OCI-LY1 (cell line): ENCODE results near the gene CXXC1.

Experiments used
- H2AFZ ChIP-seq: fragments of 200-600 bp; sonication (generic), shearing (Covaris generic); 2 replicates; pipeline ENCODE4 v1.6.0; 2014; ENCODE audit warnings: antibody characterized with exemption, mild to moderate bottlenecking, low read length
- H3F3A ChIP-seq: fragments of 200-600 bp; sonication (generic), shearing (Covaris generic); 2 replicates; pipeline ENCODE4 v1.6.0; 2014; ENCODE audit warnings: mild to moderate bottlenecking, antibody characterized with exemption, low read length, moderate library complexity; ENCODE audit not compliant: insufficient read depth
- H3K27ac ChIP-seq: fragments of 200-600 bp; sonication (generic); 2 replicates; pipeline ENCODE4 v1.5.1; 2014; ENCODE audit warnings: low read length, mixed run types, mild to moderate bottlenecking, low read depth; ENCODE audit not compliant: poor library complexity, severe bottlenecking
- H3K27me3 ChIP-seq: fragments of 200-600 bp; sonication (generic); 2 replicates; pipeline ENCODE4 v1.6.0; 2014; ENCODE audit warnings: antibody characterized with exemption, mild to moderate bottlenecking, low read length, moderate library complexity; ENCODE audit not compliant: insufficient read depth
- H3K36me3 ChIP-seq: fragments of 200-600 bp; sonication (generic); 2 replicates; pipeline ENCODE4 v1.6.1; 2014; ENCODE audit warnings: mild to moderate bottlenecking, antibody characterized with exemption, low read length, moderate library complexity, mixed read lengths; ENCODE audit not compliant: insufficient read depth
- H3K4me1 ChIP-seq: fragments of 200-600 bp; sonication (generic); 2 replicates; pipeline ENCODE4 v1.5.1; 2014; ENCODE audit warnings: mild to moderate bottlenecking, low read length, moderate library complexity; ENCODE audit not compliant: insufficient read depth, severe bottlenecking
- H3K4me2 ChIP-seq: fragments of 200-600 bp; sonication (generic), shearing (Covaris generic); 2 replicates; pipeline ENCODE4 v1.6.1; 2014; ENCODE audit warnings: low read length
- H3K4me3 ChIP-seq: fragments of 200-600 bp; sonication (generic); 2 replicates; pipeline ENCODE4 v1.5.1; 2014; ENCODE audit warnings: low read length, low read depth, mild to moderate bottlenecking, mixed read lengths; ENCODE audit not compliant: poor library complexity, severe bottlenecking
- H3K79me2 ChIP-seq: fragments of 200-600 bp; shearing (Covaris generic); 2 replicates; pipeline ENCODE4 v1.6.1; 2016; ENCODE audit warnings: mixed run types, low read length, mixed read lengths; ENCODE audit not compliant: insufficient read depth
- H3K9ac ChIP-seq: fragments of 200-600 bp; sonication (generic), shearing (Covaris generic); 2 replicates; pipeline ENCODE4 v1.6.1; 2014; ENCODE audit warnings: mild to moderate bottlenecking, low read length, mixed read lengths
- H3K9me2 ChIP-seq: fragments of 200-600 bp; sonication (generic), shearing (Covaris generic); 2 replicates; pipeline ENCODE4 v1.6.1; 2014; ENCODE audit warnings: low read depth, mild to moderate bottlenecking, low read length, mixed read lengths
- H3K9me3 ChIP-seq: fragments of 200-600 bp; shearing (Covaris generic); 2 replicates; pipeline ENCODE4 v1.6.1; 2014; ENCODE audit warnings: low read length, mixed read lengths
- H4K20me1 ChIP-seq: fragments of 200-600 bp; sonication (generic), shearing (Covaris generic); 2 replicates; pipeline ENCODE4 v1.6.0; 2016; ENCODE audit warnings: mild to moderate bottlenecking, low read length; ENCODE audit not compliant: insufficient read depth
- EZH2 ChIP-seq: fragments of 200-600 bp; sonication (generic), shearing (Covaris generic); IDR thresholded peaks from 2 replicates; pipeline ENCODE4 v1.8.0; 2017; ENCODE audit warnings: borderline replicate concordance, mixed run types, mild to moderate bottlenecking, antibody characterized with exemption, low read length, moderate library complexity, mixed read lengths
- TF ChIP-seq, protein P1 (sequence below): fragments of 200-600 bp; sonication (generic), shearing (Covaris generic); IDR thresholded peaks from 2 replicates; pipeline ENCODE4 v1.5.1; 2017; ENCODE audit warnings: mild to moderate bottlenecking, antibody characterized with exemption, low read length, moderate library complexity, mixed read lengths

CXXC1 gene

DNA sequence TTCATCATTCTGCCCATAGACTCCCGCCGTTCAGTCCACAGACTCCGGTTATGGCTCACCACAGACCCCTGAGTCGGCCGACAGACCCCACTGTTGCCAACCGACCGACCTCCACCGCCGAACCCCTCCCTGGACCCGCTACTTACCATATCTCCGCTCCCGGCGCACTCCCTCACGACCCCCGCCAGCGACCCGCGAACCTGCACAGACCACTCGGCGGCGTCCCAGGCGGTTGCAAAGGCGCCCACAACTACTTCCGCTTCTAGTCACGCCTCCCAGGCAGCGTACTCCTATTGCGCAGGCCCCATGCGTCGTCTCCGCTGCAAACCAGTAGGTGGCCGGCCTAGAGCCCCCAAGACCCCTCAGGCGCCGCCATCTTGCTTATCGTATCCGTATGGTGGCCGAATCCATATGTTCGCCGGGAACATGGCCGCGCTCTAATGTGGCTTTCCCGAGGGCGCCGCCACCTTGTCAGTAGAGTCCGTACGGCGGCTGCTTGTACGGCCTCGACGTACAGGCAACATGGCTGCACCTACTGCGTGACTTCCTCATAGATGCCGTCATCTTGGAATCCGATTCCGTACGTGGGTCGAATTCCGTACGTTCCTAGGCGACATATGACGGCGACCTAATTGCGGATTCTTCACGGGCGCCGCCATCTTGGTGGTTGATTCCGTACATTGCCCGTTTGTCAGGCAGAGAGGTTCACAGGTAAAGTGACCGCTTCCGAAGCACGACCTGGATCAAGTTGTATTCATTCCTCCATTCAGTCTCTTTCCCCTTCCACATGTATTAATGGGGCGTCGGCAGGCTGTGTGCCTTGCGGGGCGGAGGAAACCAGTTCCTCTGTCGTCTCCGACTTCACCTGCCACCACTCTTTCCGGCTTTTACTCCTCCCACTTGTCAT lies at the start of gene CXXC1:
CXXC1 (minus strand) TSS at position 252 of the 907 bp plus-strand sequence; CDS start at position 149, 103 bp downstream.
- peak within 1 kb of the TSS; percentile 16; the same call in 1 of the 2 replicates for H2AFZ ChIP-seq

GRCh38 chr18:50334546-50335152 lies 47.2 kb upstream of the CXXC1 start:
- Histone ChIP-seq H3K4me1 (peaks cover 16% of the 10 kb centered on the region), H3K27ac (no peak overlapping the region), H3K79me2 (no peaks in the 10 kb centered on the region), H3K9ac (no peak overlapping the region), H3K9me2 (no peaks in the 10 kb centered on the region), H4K20me1 (no peaks in the 10 kb centered on the region), H3K9me3 (peaks cover 11% of the 10 kb centered on the region), H3K27me3 (no peaks in the 10 kb centered on the region), H2AFZ (no peak overlapping the region), H3F3A (no peaks in the 10 kb centered on the region), H3K36me3 (peaks cover 4% of the 10 kb centered on the region; the same call in 1 of the 2 replicates), H3K4me2 (peak overlapping the region; percentile 25; the same call in 1 of the 2 replicates), H3K4me3 (no peak overlapping the region)
- no peak for TF ChIP-seq EZH2
- TF ChIP-seq, protein P1, sequence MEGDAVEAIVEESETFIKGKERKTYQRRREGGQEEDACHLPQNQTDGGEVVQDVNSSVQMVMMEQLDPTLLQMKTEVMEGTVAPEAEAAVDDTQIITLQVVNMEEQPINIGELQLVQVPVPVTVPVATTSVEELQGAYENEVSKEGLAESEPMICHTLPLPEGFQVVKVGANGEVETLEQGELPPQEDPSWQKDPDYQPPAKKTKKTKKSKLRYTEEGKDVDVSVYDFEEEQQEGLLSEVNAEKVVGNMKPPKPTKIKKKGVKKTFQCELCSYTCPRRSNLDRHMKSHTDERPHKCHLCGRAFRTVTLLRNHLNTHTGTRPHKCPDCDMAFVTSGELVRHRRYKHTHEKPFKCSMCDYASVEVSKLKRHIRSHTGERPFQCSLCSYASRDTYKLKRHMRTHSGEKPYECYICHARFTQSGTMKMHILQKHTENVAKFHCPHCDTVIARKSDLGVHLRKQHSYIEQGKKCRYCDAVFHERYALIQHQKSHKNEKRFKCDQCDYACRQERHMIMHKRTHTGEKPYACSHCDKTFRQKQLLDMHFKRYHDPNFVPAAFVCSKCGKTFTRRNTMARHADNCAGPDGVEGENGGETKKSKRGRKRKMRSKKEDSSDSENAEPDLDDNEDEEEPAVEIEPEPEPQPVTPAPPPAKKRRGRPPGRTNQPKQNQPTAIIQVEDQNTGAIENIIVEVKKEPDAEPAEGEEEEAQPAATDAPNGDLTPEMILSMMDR = no peak

More for the DNA sequence above, at the start of gene CXXC1:
- Histone ChIP-seq H3K4me2 (peak within 1 kb of the TSS; percentile 70), H3K27ac (peak within 1 kb of the TSS; percentile 77), H3K9me3 (no peaks in the 10 kb centered on the region), H3K27me3 (no peaks in the 10 kb centered on the region), H4K20me1 (no peaks in the 10 kb centered on the region), H3K4me3 (peak within 1 kb of the TSS; percentile 92), H3K36me3 (peaks cover 34% of the 10 kb centered on the region), H3K4me1 (peaks cover 6% of the 10 kb centered on the region), H3K9ac (peak within 1 kb of the TSS; percentile 87), H3K79me2 (peaks cover 7% of the 10 kb centered on the region; the same call in 1 of the 2 replicates), H3F3A (no peaks in the 10 kb centered on the region), H3K9me2 (no peaks in the 10 kb centered on the region)
- TF ChIP-seq EZH2 = no peak
- TF ChIP-seq, protein P1 = peak; percentile 62

DNA sequence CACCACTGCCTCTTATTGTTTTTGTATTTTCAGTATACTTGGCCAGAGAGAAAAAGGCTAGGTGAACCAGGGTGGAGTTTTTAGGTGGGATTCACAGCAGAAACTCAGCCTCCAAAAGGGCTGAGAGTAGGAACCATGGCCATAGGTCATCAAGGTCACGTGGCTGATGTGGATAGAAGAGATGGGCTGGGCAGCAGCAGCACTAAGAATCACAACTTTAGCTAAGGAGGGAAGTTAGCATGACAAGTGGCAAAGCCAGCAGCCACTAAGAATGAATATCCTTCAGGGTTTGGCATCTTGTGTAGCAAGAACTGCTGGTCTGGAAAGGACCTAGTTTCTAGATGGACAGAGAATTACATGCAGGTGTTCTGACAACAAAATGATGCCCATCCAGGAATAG lies 44.2 kb upstream of the CXXC1 start:
- no peaks in the 10 kb centered on the region for H4K20me1 ChIP-seq
- TF ChIP-seq EZH2 = no peak
- TF ChIP-seq, protein P1 = no peak
- no peaks in the 10 kb centered on the region for H3K79me2 ChIP-seq
- no peaks in the 10 kb centered on the region for H3F3A ChIP-seq
- H3K27me3 ChIP-seq = no peaks in the 10 kb centered on the region
- no peak overlapping the region for H3K4me3 ChIP-seq
- H3K9ac ChIP-seq = no peak overlapping the region
- H3K9me2 ChIP-seq = no peaks in the 10 kb centered on the region
- H3K9me3 ChIP-seq = peaks cover 11% of the 10 kb centered on the region
- H3K27ac ChIP-seq = no peak overlapping the region
- peaks cover 4% of the 10 kb centered on the region; the same call in 1 of the 2 replicates for H3K36me3 ChIP-seq
- H3K4me2 ChIP-seq = no peak overlapping the region
- peaks cover 10% of the 10 kb centered on the region for H3K4me1 ChIP-seq
- H2AFZ ChIP-seq = no peak overlapping the region
